ENCODE data around the gene MME. TPM values are rescaled to one million over a fixed set of nuclear protein-coding genes. Genes with fewer than 3 reads are reported as not detected.
A peak's percentile ranks its signal among the peaks of the same experiment; 100 is the strongest.

Gene MME
- 100 to 1,000 TPM in 1 of 2 donors, 10 to 100 TPM in 1; 56.3 to 103 TPM for total RNA-seq

GRCh38 chr3:155079746-155080487 is at the start of gene MME:
MME (plus strand) TSS chr3:155080319; CDS start chr3:155084168, 3,849 bp downstream.
- no peaks in the 10 kb centered on the region for H3K27me3 ChIP-seq (replicated peaks; ENCODE audit: insufficient read depth)
- H3K36me3 ChIP-seq: no peaks in the 10 kb centered on the region
- under 1% methylated on average over 37 of the region's 51 CpGs for whole genome bisulfite sequencing
- peak within 1 kb of the TSS; percentile 56 to 65 for H3K4me3 ChIP-seq
- intact Hi-C loops (cut with DNase I): no loop called here
- no peaks in the 10 kb centered on the region for H3K4me1 ChIP-seq (replicated peaks)
- peak; percentile 52 for DNase-seq (ENCODE audit: low spot score)
- TF ChIP-seq POLR2AphosphoS5 (IDR thresholded peaks at IDR 0.05) (peak; percentile 42), POLR2A (IDR thresholded peaks at IDR 0.05) (peak; percentile 21), CTCF (IDR thresholded peaks at IDR 0.05) (no peak)
- H3K27ac ChIP-seq: peak within 1 kb of the TSS; percentile 74 to 87
- no peaks in the 10 kb centered on the region for H3K9me3 ChIP-seq

GRCh38 chr3:155031186-155031585 is 48.9 kb upstream of the MME start:
- Histone ChIP-seq H3K36me3 (no peaks in the 10 kb centered on the region), H3K9me3 (no peaks in the 10 kb centered on the region), H3K4me3 (no peak overlapping the region), H3K27me3 (replicated peaks; ENCODE audit: insufficient read depth) (no peaks in the 10 kb centered on the region), H3K27ac (no peak overlapping the region), H3K4me1 (replicated peaks) (no peaks in the 10 kb centered on the region)
- DNase-seq (ENCODE audit: low spot score): no peak
- TF ChIP-seq CTCF (IDR thresholded peaks at IDR 0.05): no peak
- no peak for TF ChIP-seq POLR2A (IDR thresholded peaks at IDR 0.05)
- TF ChIP-seq POLR2AphosphoS5 (IDR thresholded peaks at IDR 0.05): no peak
- intact Hi-C loops (cut with DNase I): no loop called here

GRCh38 chr3:155032918-155033317 is 47.2 kb upstream of the MME start:
- H3K27me3 ChIP-seq (replicated peaks; ENCODE audit: insufficient read depth): no peaks in the 10 kb centered on the region
- H3K27ac ChIP-seq: no peak overlapping the region
- DNase-seq (ENCODE audit: low spot score): no peak
- intact Hi-C loops (cut with DNase I): no loop called here
- no peaks in the 10 kb centered on the region for H3K9me3 ChIP-seq
- H3K4me3 ChIP-seq: no peak overlapping the region
- no peak for TF ChIP-seq POLR2A (IDR thresholded peaks at IDR 0.05)
- TF ChIP-seq POLR2AphosphoS5 (IDR thresholded peaks at IDR 0.05): no peak
- no peak for TF ChIP-seq CTCF (IDR thresholded peaks at IDR 0.05)
- no peaks in the 10 kb centered on the region for H3K36me3 ChIP-seq
- H3K4me1 ChIP-seq (replicated peaks): no peaks in the 10 kb centered on the region

- Histone ChIP-seq H3K4me1 (replicated peaks) (no peaks in the 10 kb centered on the region), H3K27ac (no peak overlapping the region), H3K9me3 (no peaks in the 10 kb centered on the region), H3K27me3 (replicated peaks; ENCODE audit: insufficient read depth) (no peaks in the 10 kb centered on the region), H3K36me3 (no peaks in the 10 kb centered on the region), H3K4me3 (no peak overlapping the region)
- no peak for TF ChIP-seq CTCF (IDR thresholded peaks at IDR 0.05)
- no peak for TF ChIP-seq POLR2A (IDR thresholded peaks at IDR 0.05)
- no peak for TF ChIP-seq POLR2AphosphoS5 (IDR thresholded peaks at IDR 0.05)
- intact Hi-C loops (cut with DNase I): no loop called here
- no peak for DNase-seq (ENCODE audit: low spot score)
- 51% methylated on average over 4 of the region's 4 CpGs for WGBS
Observed at GRCh38 chr3:155034786-155035185, 45.3 kb upstream of the MME start.

- Histone ChIP-seq H3K27ac (no peak overlapping the region), H3K9me3 (no peaks in the 10 kb centered on the region), H3K36me3 (no peaks in the 10 kb centered on the region), H3K4me1 (replicated peaks) (no peaks in the 10 kb centered on the region), H3K4me3 (no peak overlapping the region), H3K27me3 (replicated peaks; ENCODE audit: insufficient read depth) (no peaks in the 10 kb centered on the region)
- intact Hi-C loops (cut with DNase I): no loop called here
- no peak for DNase-seq (ENCODE audit: low spot score)
- TF ChIP-seq POLR2AphosphoS5 (IDR thresholded peaks at IDR 0.05): no peak
- no peak for TF ChIP-seq CTCF (IDR thresholded peaks at IDR 0.05)
- TF ChIP-seq POLR2A (IDR thresholded peaks at IDR 0.05): no peak
- WGBS: 88% methylated on average over 2 of the region's 2 CpGs
Observed at GRCh38 chr3:155035553-155035952, 44.6 kb upstream of the MME start.

All from prostate gland (tissue), 2 donors.